PC-3 (cell line): ENCODE data around the gene RABEPK. TPM values are rescaled to one million over a fixed set of nuclear protein-coding genes. Genes with fewer than 3 reads are reported as not detected.
"Not testable (repeated sequence)": the region's sequence is repeated elsewhere in the genome, so short reads cannot be mapped to it uniquely, and the experiment has no call there.

Experiments used
- ATAC-seq: fragments of 200-7000 bp; cut with Tn5 transposase; 2 replicates; pipeline ENCODE4 v1.9.1; 2020; ENCODE audit warnings: mild to moderate bottlenecking, moderate library complexity
- BruUV-seq: library from RNA; stranded (reverse); fragments of 400-500 nt; replicated peaks from 2 replicates; lab custom pipeline; 2021; lab: Mats Ljungman, UMichigan
- CTCF ChIA-PET: fragments of 300-600 bp; sonication (Branson Sonifier 250); formaldehyde crosslinking; loops from one replicate; lab custom pipeline; 2022; ENCODE audit warnings: antibody characterized with exemption; lab: Charles Lee
- POLR2A ChIA-PET: fragments of 300-600 bp; sonication (Branson Sonifier 250); formaldehyde crosslinking; loops from one replicate; lab custom pipeline; 2022; ENCODE audit warnings: antibody characterized with exemption; ENCODE audit not compliant: unreplicated experiment; lab: Charles Lee
- DNase-seq: peaks from one replicate; pipeline ENCODE4 v3.0.0-alpha.2; 2015
- H2AFZ ChIP-seq: fragments of 300-600 bp; sonication (generic); 2 replicates; pipeline ENCODE4 v1.6.0; 2016; ENCODE audit warnings: antibody characterized with exemption, low read length
- H3F3A ChIP-seq: fragments of 300-600 bp; sonication (generic); one replicate; pipeline ENCODE4 v1.6.0; 2017; ENCODE audit warnings: antibody characterized with exemption, low read length, control low read depth, mild to moderate bottlenecking; ENCODE audit not compliant: unreplicated experiment
- H3K27ac ChIP-seq: fragments of 300-600 bp; sonication (generic); 2 replicates; pipeline ENCODE4 v1.5.1; 2016; ENCODE audit warnings: mild to moderate bottlenecking, low read length
- H3K27me3 ChIP-seq: fragments of 300-600 bp; sonication (generic); 2 replicates; pipeline ENCODE4 v1.6.1; 2016; ENCODE audit warnings: low read length, mixed read lengths
- H3K36me3 ChIP-seq: fragments of 300-600 bp; sonication (generic); 2 replicates; pipeline ENCODE4 v1.6.1; 2016; ENCODE audit warnings: low read depth, mixed run types, low read length, mixed read lengths
- H3K4me1 ChIP-seq: fragments of 300-600 bp; sonication (generic); 2 replicates; pipeline ENCODE4 v1.5.1; 2016; ENCODE audit warnings: low read length; ENCODE audit not compliant: insufficient read depth
- H3K4me2 ChIP-seq: fragments of 300-600 bp; sonication (generic); 2 replicates; pipeline ENCODE4 v1.6.0; 2016; ENCODE audit warnings: low read length
- H3K4me3 ChIP-seq: fragments of 300-600 bp; sonication (generic); 2 replicates; pipeline ENCODE4 v1.5.1; 2016; ENCODE audit warnings: mild to moderate bottlenecking, low read length, mixed read lengths
- H3K79me2 ChIP-seq: fragments of 300-600 bp; sonication (generic); 2 replicates; pipeline ENCODE4 v1.6.1; 2017; ENCODE audit warnings: low read length, mixed read lengths
- H3K9ac ChIP-seq: fragments of 300-600 bp; sonication (generic); 2 replicates; pipeline ENCODE4 v1.6.0; 2016; ENCODE audit warnings: mild to moderate bottlenecking, low read length
- H3K9me2 ChIP-seq: fragments of 300-600 bp; sonication (generic); replicated peaks from 2 replicates; pipeline ENCODE4 v1.6.1; 2016; ENCODE audit warnings: mixed run types, low read length, mixed read lengths
- H3K9me3 ChIP-seq: fragments of 300-600 bp; sonication (generic); 2 replicates; pipeline ENCODE4 v1.6.1; 2016; ENCODE audit warnings: low read length, mixed read lengths
- H4K20me1 ChIP-seq: fragments of 300-600 bp; sonication (generic); 2 replicates; pipeline ENCODE4 v1.6.1; 2016; ENCODE audit warnings: low read length, mixed read lengths
- EZH2 ChIP-seq: fragments of 300-600 bp; sonication (generic); IDR thresholded peaks from one replicate; pipeline ENCODE4 v1.6.1; 2017; ENCODE audit warnings: antibody characterized with exemption, mild to moderate bottlenecking, low read length; ENCODE audit not compliant: unreplicated experiment
- EZH2phosphoT487 ChIP-seq: fragments of 300-600 bp; sonication (generic); IDR thresholded peaks from 2 replicates; pipeline ENCODE4 v1.6.1; 2018; ENCODE audit warnings: mild to moderate bottlenecking, antibody characterized with exemption, low read length, borderline replicate concordance
- intact Hi-C: fragments of 100-400 bp; cut with micrococcal nuclease; formaldehyde crosslinking; loops from 2 replicates; pipeline ENCODE4 v1.9.0; 2023
- total RNA-seq: library from RNA; depleted of rRNA; stranded (reverse); fragments of >200 nt; gene quantifications from 2 replicates; pipeline ENCODE4 v1.2.3, GENCODE V29; 2014
- TF ChIP-seq, protein P1 (sequence below): fragments of 300-600 bp; sonication (generic); conservative IDR thresholded peaks from 2 replicates; pipeline ENCODE4 v1.5.1; 2017; ENCODE audit warnings: antibody characterized with exemption, low read depth, mild to moderate bottlenecking, low read length

The RABEPK gene
- total RNA-seq, 1 experiment from 2014 or later, result 27.8 TPM

DNA sequence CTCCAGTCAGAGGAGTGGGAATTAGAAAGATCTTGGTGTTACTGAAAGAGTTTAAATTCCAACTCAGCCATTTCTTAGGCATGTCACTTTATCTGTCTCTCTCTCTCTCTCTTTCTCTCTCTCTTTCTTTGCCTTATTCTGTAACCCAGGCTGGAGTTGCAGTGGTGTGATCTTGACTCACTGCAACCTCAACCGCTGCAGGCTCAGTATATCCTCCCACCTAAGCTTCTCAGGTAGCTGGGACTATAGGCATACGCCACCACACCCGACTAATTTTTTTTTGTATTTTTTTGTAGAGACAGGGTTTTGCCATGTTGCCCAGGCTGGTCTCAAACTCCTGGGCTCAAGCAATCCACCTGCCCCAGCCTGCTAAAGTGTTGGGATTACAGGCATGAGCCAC, 18.3 kb downstream of the RABEPK start:
- H3K27me3 ChIP-seq, result no peaks in the 10 kb centered on the region
- ChIA-PET CTCF (no interaction called here), POLR2A (no interaction called here)

DNA sequence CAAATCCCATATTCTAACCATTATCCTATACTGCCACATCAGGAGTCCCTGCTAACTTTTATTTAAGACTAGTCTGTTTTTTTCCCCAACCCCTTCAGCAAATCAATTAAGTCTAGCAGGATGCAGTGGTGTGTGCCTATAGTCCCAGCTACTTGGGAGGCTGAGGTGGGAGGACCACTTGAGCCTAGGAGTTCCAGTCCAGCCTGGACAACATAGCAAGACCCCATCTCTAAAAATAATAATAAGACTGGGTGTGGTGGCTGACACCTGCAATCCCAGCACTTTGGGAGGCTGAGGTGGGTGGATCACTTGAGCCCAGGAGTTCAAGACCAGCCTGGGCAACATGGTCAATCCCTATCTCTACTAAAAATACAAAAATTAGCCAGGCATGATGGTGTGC, 24.5 kb downstream of the RABEPK start:
- H3K27ac ChIP-seq, ATAC-seq, H4K20me1 ChIP-seq, BruUV-seq, DNase-seq, H3K9me3 ChIP-seq, H3K4me1 ChIP-seq, POLR2A ChIA-PET, H3K27me3 ChIP-seq, H3K79me2 ChIP-seq, H3F3A ChIP-seq, H3K9ac ChIP-seq, H2AFZ ChIP-seq, H3K36me3 ChIP-seq, intact Hi-C loops, H3K9me2 ChIP-seq, H3K4me3 ChIP-seq, CTCF ChIA-PET, H3K4me2 ChIP-seq: not testable (repeated sequence)

More for the DNA sequence above, 18.3 kb downstream of the RABEPK start:
- Histone ChIP-seq H3K9me2 (no peaks in the 10 kb centered on the region), H4K20me1 (no peaks in the 10 kb centered on the region), H3K4me1 (no peaks in the 10 kb centered on the region), H3K4me2 (no peak overlapping the region), H2AFZ (no peak overlapping the region), H3K9ac (no peak overlapping the region), H3F3A (no peaks in the 10 kb centered on the region), H3K27ac (no peak overlapping the region), H3K9me3 (no peaks in the 10 kb centered on the region), H3K4me3 (no peak overlapping the region), H3K36me3 (no peaks in the 10 kb centered on the region), H3K79me2 (no peaks in the 10 kb centered on the region)
- DNase-seq (no peak), ATAC-seq (no peak)
- BruUV-seq, result no TSS peak
- intact Hi-C loops, result no loop called here
- TF ChIP-seq, protein P1, sequence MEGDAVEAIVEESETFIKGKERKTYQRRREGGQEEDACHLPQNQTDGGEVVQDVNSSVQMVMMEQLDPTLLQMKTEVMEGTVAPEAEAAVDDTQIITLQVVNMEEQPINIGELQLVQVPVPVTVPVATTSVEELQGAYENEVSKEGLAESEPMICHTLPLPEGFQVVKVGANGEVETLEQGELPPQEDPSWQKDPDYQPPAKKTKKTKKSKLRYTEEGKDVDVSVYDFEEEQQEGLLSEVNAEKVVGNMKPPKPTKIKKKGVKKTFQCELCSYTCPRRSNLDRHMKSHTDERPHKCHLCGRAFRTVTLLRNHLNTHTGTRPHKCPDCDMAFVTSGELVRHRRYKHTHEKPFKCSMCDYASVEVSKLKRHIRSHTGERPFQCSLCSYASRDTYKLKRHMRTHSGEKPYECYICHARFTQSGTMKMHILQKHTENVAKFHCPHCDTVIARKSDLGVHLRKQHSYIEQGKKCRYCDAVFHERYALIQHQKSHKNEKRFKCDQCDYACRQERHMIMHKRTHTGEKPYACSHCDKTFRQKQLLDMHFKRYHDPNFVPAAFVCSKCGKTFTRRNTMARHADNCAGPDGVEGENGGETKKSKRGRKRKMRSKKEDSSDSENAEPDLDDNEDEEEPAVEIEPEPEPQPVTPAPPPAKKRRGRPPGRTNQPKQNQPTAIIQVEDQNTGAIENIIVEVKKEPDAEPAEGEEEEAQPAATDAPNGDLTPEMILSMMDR, result no peak
- TF ChIP-seq EZH2 (no peak), EZH2phosphoT487 (no peak)

DNA sequence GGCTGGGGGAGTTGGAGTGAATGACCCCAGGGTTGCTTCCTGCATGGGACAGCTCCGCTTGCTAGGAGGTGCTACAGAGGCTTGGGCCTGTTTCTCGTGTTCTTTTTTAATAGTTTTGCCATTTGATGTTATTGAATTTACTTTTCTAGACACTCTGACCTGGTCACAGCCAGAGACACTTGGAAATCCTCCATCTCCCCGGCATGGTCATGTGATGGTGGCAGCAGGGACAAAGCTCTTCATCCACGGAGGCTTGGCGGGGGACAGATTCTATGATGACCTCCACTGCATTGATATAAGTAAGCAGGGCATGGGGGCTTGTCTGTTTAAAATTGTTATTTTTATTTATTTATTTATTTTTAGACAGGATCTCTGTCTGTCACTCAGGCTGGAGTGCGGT, 27.4 kb downstream of the RABEPK start:
- POLR2A ChIA-PET, result no interaction called here
- TF ChIP-seq EZH2phosphoT487, result no peak
- TF ChIP-seq, protein P1, result no peak
- no peak for TF ChIP-seq EZH2
- no peaks in the 10 kb centered on the region for H3K9me3 ChIP-seq
- H3K9me2 ChIP-seq, result no peaks in the 10 kb centered on the region
- intact Hi-C loops, result no loop called here
- ATAC-seq, result no peak
- no peak overlapping the region for H3K4me2 ChIP-seq
- H2AFZ ChIP-seq, result no peak overlapping the region
- H3K27me3 ChIP-seq, result no peaks in the 10 kb centered on the region
- H3K27ac ChIP-seq, result no peak overlapping the region
- CTCF ChIA-PET, result no interaction called here
- no peaks in the 10 kb centered on the region for H4K20me1 ChIP-seq
- DNase-seq, result no peak
- H3K4me3 ChIP-seq, result no peak overlapping the region
- H3K4me1 ChIP-seq, result no peaks in the 10 kb centered on the region
- no peaks in the 10 kb centered on the region for H3K79me2 ChIP-seq
- H3K36me3 ChIP-seq, result peaks cover 3% of the 10 kb centered on the region; the same call in 1 of the 2 replicates
- H3F3A ChIP-seq, result no peaks in the 10 kb centered on the region
- no peak overlapping the region for H3K9ac ChIP-seq
- no TSS peak for BruUV-seq
